ENCODE measurements around the gene AHSG. TPM values are rescaled to one million over a fixed set of nuclear protein-coding genes. Genes with fewer than 3 reads are reported as not detected.

The AHSG gene
- total and polyA plus RNA-seq, 2 donors (not counting 1 experiment from before 2014, with no cell fraction given): not detected

DNA sequence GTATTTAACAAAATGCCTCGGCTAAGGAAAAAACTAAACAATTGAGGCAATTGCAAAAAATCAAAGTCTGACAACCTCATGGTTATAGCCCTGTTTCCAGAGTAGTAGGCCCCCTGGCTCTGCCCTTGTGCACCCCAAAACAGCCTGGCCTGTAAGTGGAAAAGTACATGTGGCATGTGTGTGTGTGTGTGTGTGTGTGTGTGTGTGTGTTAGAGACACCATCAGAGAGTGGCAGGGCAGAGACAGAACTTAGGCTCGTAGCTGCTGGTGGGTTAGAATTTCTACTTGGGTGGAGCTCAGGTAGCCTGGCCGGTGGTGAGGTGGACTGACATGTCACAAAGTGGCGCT lies 14.1 kb upstream of the AHSG start:
- Histone ChIP-seq H2AFZ (ENCODE audit: low read length) (no peak overlapping the region), H3K36me3 (ENCODE audit: control insufficient read depth, insufficient read depth, low read length) (no peaks in the 10 kb centered on the region), H3K4me2 (ENCODE audit: extremely low read depth, insufficient read depth, low read length) (no peak overlapping the region), H3K79me2 (ENCODE audit: control insufficient read depth, insufficient read depth, low read length) (no peaks in the 10 kb centered on the region), H3K4me1 (ENCODE audit: control insufficient read depth, extremely low read depth, insufficient read depth, low read length) (no peaks in the 10 kb centered on the region), H3K9ac (ENCODE audit: insufficient read depth, low read length) (no peak overlapping the region), H3K4me3 (replicated peaks in 1 of 4; ENCODE audit: control extremely low read depth in 1 of 4, insufficient read depth in 1 of 4, low read depth in 3 of 4, low read length in 4 of 4) (no peak overlapping the region), H4K20me1 (ENCODE audit: control insufficient read depth, extremely low read depth, insufficient read depth, low read length) (no peaks in the 10 kb centered on the region), H3K27me3 (ENCODE audit: control insufficient read depth, insufficient read depth, low read length) (peaks cover 2% of the 10 kb centered on the region), H3K27ac (ENCODE audit: insufficient read depth, low read length) (no peak overlapping the region), H3K9me3 (ENCODE audit: control insufficient read depth, insufficient read depth, low read depth, low read length) (no peaks in the 10 kb centered on the region)
- TF ChIP-seq, protein P1, sequence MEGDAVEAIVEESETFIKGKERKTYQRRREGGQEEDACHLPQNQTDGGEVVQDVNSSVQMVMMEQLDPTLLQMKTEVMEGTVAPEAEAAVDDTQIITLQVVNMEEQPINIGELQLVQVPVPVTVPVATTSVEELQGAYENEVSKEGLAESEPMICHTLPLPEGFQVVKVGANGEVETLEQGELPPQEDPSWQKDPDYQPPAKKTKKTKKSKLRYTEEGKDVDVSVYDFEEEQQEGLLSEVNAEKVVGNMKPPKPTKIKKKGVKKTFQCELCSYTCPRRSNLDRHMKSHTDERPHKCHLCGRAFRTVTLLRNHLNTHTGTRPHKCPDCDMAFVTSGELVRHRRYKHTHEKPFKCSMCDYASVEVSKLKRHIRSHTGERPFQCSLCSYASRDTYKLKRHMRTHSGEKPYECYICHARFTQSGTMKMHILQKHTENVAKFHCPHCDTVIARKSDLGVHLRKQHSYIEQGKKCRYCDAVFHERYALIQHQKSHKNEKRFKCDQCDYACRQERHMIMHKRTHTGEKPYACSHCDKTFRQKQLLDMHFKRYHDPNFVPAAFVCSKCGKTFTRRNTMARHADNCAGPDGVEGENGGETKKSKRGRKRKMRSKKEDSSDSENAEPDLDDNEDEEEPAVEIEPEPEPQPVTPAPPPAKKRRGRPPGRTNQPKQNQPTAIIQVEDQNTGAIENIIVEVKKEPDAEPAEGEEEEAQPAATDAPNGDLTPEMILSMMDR (conservative IDR thresholded peaks at IDR 0.05 in 1 of 2, IDR thresholded peaks at IDR 0.05 in 1 of 2; ENCODE audit: low read depth in 1 of 2, low read length in 2 of 2): no peak
- no peak for TF ChIP-seq EZH2 (IDR thresholded peaks at IDR 0.05; ENCODE audit: low read length, missing control alignments)
- no peak for DNase-seq (ENCODE audit: low read depth in 2 of 2)

- TF ChIP-seq, protein P1 (conservative IDR thresholded peaks at IDR 0.05 in 1 of 2, IDR thresholded peaks at IDR 0.05 in 1 of 2; ENCODE audit: low read depth in 1 of 2, low read length in 2 of 2): no peak
- no peak for TF ChIP-seq EZH2 (IDR thresholded peaks at IDR 0.05; ENCODE audit: low read length, missing control alignments)
- Histone ChIP-seq H3K9ac (ENCODE audit: insufficient read depth, low read length) (no peak overlapping the region), H3K27ac (ENCODE audit: insufficient read depth, low read length) (no peak overlapping the region), H3K27me3 (ENCODE audit: control insufficient read depth, insufficient read depth, low read length) (peaks cover 2% of the 10 kb centered on the region), H3K9me3 (ENCODE audit: control insufficient read depth, insufficient read depth, low read depth, low read length) (no peaks in the 10 kb centered on the region), H4K20me1 (ENCODE audit: control insufficient read depth, extremely low read depth, insufficient read depth, low read length) (no peaks in the 10 kb centered on the region), H3K79me2 (ENCODE audit: control insufficient read depth, insufficient read depth, low read length) (no peaks in the 10 kb centered on the region), H3K4me3 (replicated peaks in 1 of 4; ENCODE audit: control extremely low read depth in 1 of 4, insufficient read depth in 1 of 4, low read depth in 3 of 4, low read length in 4 of 4) (no peak overlapping the region), H3K4me1 (ENCODE audit: control insufficient read depth, extremely low read depth, insufficient read depth, low read length) (no peaks in the 10 kb centered on the region), H3K36me3 (ENCODE audit: control insufficient read depth, insufficient read depth, low read length) (no peaks in the 10 kb centered on the region), H2AFZ (ENCODE audit: low read length) (no peak overlapping the region), H3K4me2 (ENCODE audit: extremely low read depth, insufficient read depth, low read length) (no peak overlapping the region)
- DNase-seq (ENCODE audit: low read depth in 2 of 2): no peak
Measured at GRCh38 chr3:186599142-186599784, 13.6 kb upstream of the AHSG start.

DNA sequence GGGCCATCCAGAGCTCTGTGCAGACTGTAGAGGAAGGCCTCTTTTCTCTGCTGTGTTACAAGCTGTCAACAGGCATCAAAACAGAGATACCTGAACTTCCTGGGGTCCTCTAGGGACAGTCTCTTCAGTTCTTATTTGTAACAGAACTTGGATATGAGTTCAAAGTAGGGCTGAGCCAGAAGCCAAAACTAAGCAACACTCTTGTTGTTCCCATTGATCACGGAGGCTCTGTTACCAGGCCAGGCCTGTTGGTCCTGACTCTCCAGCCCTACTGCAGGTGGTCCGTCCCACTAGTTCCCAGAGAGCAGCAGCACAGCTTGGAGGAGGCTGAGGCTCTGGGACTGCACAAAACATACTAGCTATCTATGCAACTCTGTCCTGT lies 13.1 kb upstream of the AHSG start:
- Histone ChIP-seq H3K27ac (ENCODE audit: insufficient read depth, low read length) (no peak overlapping the region), H3K36me3 (ENCODE audit: control insufficient read depth, insufficient read depth, low read length) (no peaks in the 10 kb centered on the region), H3K4me1 (ENCODE audit: control insufficient read depth, extremely low read depth, insufficient read depth, low read length) (no peaks in the 10 kb centered on the region), H3K9me3 (ENCODE audit: control insufficient read depth, insufficient read depth, low read depth, low read length) (no peaks in the 10 kb centered on the region), H4K20me1 (ENCODE audit: control insufficient read depth, extremely low read depth, insufficient read depth, low read length) (no peaks in the 10 kb centered on the region), H3K79me2 (ENCODE audit: control insufficient read depth, insufficient read depth, low read length) (no peaks in the 10 kb centered on the region), H3K4me3 (replicated peaks in 1 of 4; ENCODE audit: control extremely low read depth in 1 of 4, insufficient read depth in 1 of 4, low read depth in 3 of 4, low read length in 4 of 4) (no peak overlapping the region), H3K9ac (ENCODE audit: insufficient read depth, low read length) (no peak overlapping the region), H3K4me2 (ENCODE audit: extremely low read depth, insufficient read depth, low read length) (no peak overlapping the region), H2AFZ (ENCODE audit: low read length) (no peak overlapping the region), H3K27me3 (ENCODE audit: control insufficient read depth, insufficient read depth, low read length) (peaks cover 2% of the 10 kb centered on the region)
- TF ChIP-seq, protein P1 (conservative IDR thresholded peaks at IDR 0.05 in 1 of 2, IDR thresholded peaks at IDR 0.05 in 1 of 2; ENCODE audit: low read depth in 1 of 2, low read length in 2 of 2): no peak
- TF ChIP-seq EZH2 (IDR thresholded peaks at IDR 0.05; ENCODE audit: low read length, missing control alignments): no peak
- no peak for DNase-seq (ENCODE audit: low read depth in 2 of 2)

Data from fibroblast of lung (primary cell).